Fibroblast of villous mesenchyme (primary cell): ENCODE data around the gene CYP2D6. TPM values are rescaled to one million over a fixed set of nuclear protein-coding genes. Genes with fewer than 3 reads are reported as not detected.

ENCODE experiments used
- DNase-seq: peaks from one replicate; pipeline ENCODE4 v3.0.0-alpha.2; 2010; ENCODE audit warnings: low read depth
- H3K4me3 ChIP-seq: 2 replicates; pipeline ENCODE4 v1.5.1; 2011; ENCODE audit warnings: low read depth, mild to moderate bottlenecking, low read length
- CTCF ChIP-seq: IDR thresholded peaks from 2 replicates; pipeline ENCODE4 v1.5.1; 2012; ENCODE audit warnings: low read depth, mild to moderate bottlenecking, low read length; ENCODE audit not compliant: insufficient read depth
- total RNA-seq: library from RNA; depleted of rRNA; stranded (reverse); fragments of >200 nt; gene quantifications from 2 replicates; pipeline ENCODE4 v1.2.3, GENCODE V29; 2012

CYP2D6 gene
- total RNA-seq, 1 donor = under 0.01 TPM

GRCh38 chr22:42101199-42101598 lies 29.4 kb downstream of the CYP2D6 start:
- no peak for DNase-seq
- TF ChIP-seq CTCF = no peak
- no peak overlapping the region for H3K4me3 ChIP-seq

GRCh38 chr22:42091455-42091782 lies 39.2 kb downstream of the CYP2D6 start:
- H3K4me3 ChIP-seq = peak overlapping the region; percentile 63
- no peak for DNase-seq
- TF ChIP-seq CTCF = no peak

GRCh38 chr22:42090596-42091454 lies 39.8 kb downstream of the CYP2D6 start, which contains the start of gene NDUFA6:
Gene NDUFA6, minus strand, starts transcription at chr22:42090772. Its CDS starts 28 bp downstream, at chr22:42090744.
- DNase-seq = peak; percentile 99
- TF ChIP-seq CTCF = peak; percentile 75
- peak within 1 kb of the TSS; percentile 63 for H3K4me3 ChIP-seq

- no peak for TF ChIP-seq CTCF
- no peak overlapping the region for H3K4me3 ChIP-seq
- DNase-seq = no peak
These were observed 44.6 kb downstream of the CYP2D6 start for GRCh38 chr22:42086051-42086450.

GRCh38 chr22:42084874-42085273 lies 45.7 kb downstream of the CYP2D6 start:
- no peak for TF ChIP-seq CTCF
- no peak for DNase-seq
- H3K4me3 ChIP-seq = no peak overlapping the region

GRCh38 chr22:42083119-42083518 lies 47.5 kb downstream of the CYP2D6 start:
- H3K4me3 ChIP-seq = no peak overlapping the region
- no peak for TF ChIP-seq CTCF
- DNase-seq = no peak
